Hepatocyte (in vitro differentiated cells): Measurements from ENCODE around the gene CAPN2.

ENCODE experiments used
- CTCF ChIP-seq: fragments of 200-600 bp; sonication (generic); IDR thresholded peaks from 2 replicates; pipeline ENCODE4 v1.5.1; 2016; ENCODE audit warnings: antibody characterized with exemption, mild to moderate bottlenecking; ENCODE audit not compliant: poor library complexity
- EZH2 ChIP-seq: fragments of 200-600 bp; sonication (generic); IDR thresholded peaks from 2 replicates; pipeline ENCODE4 v1.6.1; 2016; ENCODE audit warnings: antibody characterized with exemption, mild to moderate bottlenecking, borderline replicate concordance
- EZH2phosphoT487 ChIP-seq: fragments of 200-600 bp; sonication (generic); IDR thresholded peaks from one replicate; pipeline ENCODE4 v1.6.1; 2018; ENCODE audit warnings: antibody characterized with exemption, mild to moderate bottlenecking, low read depth, moderate library complexity; ENCODE audit not compliant: unreplicated experiment, severe bottlenecking

- no peak for TF ChIP-seq EZH2
- TF ChIP-seq CTCF = no peak
- no peak for TF ChIP-seq EZH2phosphoT487
Measured at GRCh38 chr1:223750730-223751570, 38.6 kb downstream of the CAPN2 start.
